GM21360 (cell line): Measurements from ENCODE around the gene COL23A1.
"Not testable (repeated sequence)": the region's sequence is repeated elsewhere in the genome, so short reads cannot be mapped to it uniquely, and the experiment has no call there.

Source experiments
- ATAC-seq: cut with Tn5 transposase; IDR thresholded peaks from one replicate; pipeline ENCODE4 v1.9.1; 2021; ENCODE audit warnings: mild to moderate bottlenecking, moderate library complexity; ENCODE audit not compliant: unreplicated experiment

The COL23A1 gene

GRCh38 chr5:178383301-178383918 lies 206.8 kb downstream of the COL23A1 start:
- no peak for ATAC-seq

GRCh38 chr5:178382754-178383164 lies 207.4 kb downstream of the COL23A1 start:
- ATAC-seq: no peak

- ATAC-seq: no peak
These were observed 208.1 kb downstream of the COL23A1 start for GRCh38 chr5:178381921-178382695.

GRCh38 chr5:178381206-178381605 lies 209.0 kb downstream of the COL23A1 start:
- no peak for ATAC-seq

- ATAC-seq: no peak
These were observed 209.6 kb downstream of the COL23A1 start for GRCh38 chr5:178380541-178381074.

- no peak for ATAC-seq
These were observed 210.1 kb downstream of the COL23A1 start for GRCh38 chr5:178380086-178380485.

GRCh38 chr5:178378527-178379484 lies 211.4 kb downstream of the COL23A1 start:
- no peak for ATAC-seq

- ATAC-seq: no peak
These were observed 212.5 kb downstream of the COL23A1 start for GRCh38 chr5:178377583-178378270.

GRCh38 chr5:178376921-178377582 lies 213.1 kb downstream of the COL23A1 start:
- ATAC-seq: no peak

GRCh38 chr5:178375348-178375747 lies 214.8 kb downstream of the COL23A1 start:
- no peak for ATAC-seq

GRCh38 chr5:178373711-178374110 lies 216.5 kb downstream of the COL23A1 start:
- ATAC-seq: no peak

- ATAC-seq: no peak
These were observed 218.0 kb downstream of the COL23A1 start for GRCh38 chr5:178372142-178372571.

GRCh38 chr5:178371362-178372111 lies 218.7 kb downstream of the COL23A1 start:
- ATAC-seq: no peak

- no peak for ATAC-seq
These were observed 220.1 kb downstream of the COL23A1 start for GRCh38 chr5:178370102-178370501.

GRCh38 chr5:178369469-178369868 lies 220.7 kb downstream of the COL23A1 start:
- ATAC-seq: not testable (repeated sequence)

- ATAC-seq: no peak
These were observed 221.4 kb downstream of the COL23A1 start for GRCh38 chr5:178368716-178369300.

- ATAC-seq: no peak
These were observed 221.9 kb downstream of the COL23A1 start for GRCh38 chr5:178368274-178368673.

GRCh38 chr5:178367736-178368120 lies 222.5 kb downstream of the COL23A1 start:
- ATAC-seq: no peak
